ENCODE results near the gene NEU2.

Gene NEU2

GRCh38 chr2:233026198-233026813, 6.2 kb upstream of the NEU2 start:
- Histone ChIP-seq H3K4me3 (IDR thresholded peaks at IDR 0.05; ENCODE audit: insufficient read depth, low read depth, low read length) (no peak overlapping the region), H3K36me3 (ENCODE audit: insufficient read depth) (no peaks in the 10 kb centered on the region), H3K79me2 (ENCODE audit: insufficient read depth, low read depth) (no peaks in the 10 kb centered on the region), H3K4me1 (ENCODE audit: low read depth, poor library complexity, severe bottlenecking) (no peaks in the 10 kb centered on the region), H3K27ac (no peak overlapping the region), H3K4me2 (no peak overlapping the region), H3K27me3 (ENCODE audit: insufficient read depth, low read depth) (no peaks in the 10 kb centered on the region), H2AFZ (ENCODE audit: low read depth) (no peak overlapping the region), H3K9ac (no peak overlapping the region), H4K20me1 (ENCODE audit: insufficient read depth) (no peaks in the 10 kb centered on the region)
- TF ChIP-seq, protein P1, sequence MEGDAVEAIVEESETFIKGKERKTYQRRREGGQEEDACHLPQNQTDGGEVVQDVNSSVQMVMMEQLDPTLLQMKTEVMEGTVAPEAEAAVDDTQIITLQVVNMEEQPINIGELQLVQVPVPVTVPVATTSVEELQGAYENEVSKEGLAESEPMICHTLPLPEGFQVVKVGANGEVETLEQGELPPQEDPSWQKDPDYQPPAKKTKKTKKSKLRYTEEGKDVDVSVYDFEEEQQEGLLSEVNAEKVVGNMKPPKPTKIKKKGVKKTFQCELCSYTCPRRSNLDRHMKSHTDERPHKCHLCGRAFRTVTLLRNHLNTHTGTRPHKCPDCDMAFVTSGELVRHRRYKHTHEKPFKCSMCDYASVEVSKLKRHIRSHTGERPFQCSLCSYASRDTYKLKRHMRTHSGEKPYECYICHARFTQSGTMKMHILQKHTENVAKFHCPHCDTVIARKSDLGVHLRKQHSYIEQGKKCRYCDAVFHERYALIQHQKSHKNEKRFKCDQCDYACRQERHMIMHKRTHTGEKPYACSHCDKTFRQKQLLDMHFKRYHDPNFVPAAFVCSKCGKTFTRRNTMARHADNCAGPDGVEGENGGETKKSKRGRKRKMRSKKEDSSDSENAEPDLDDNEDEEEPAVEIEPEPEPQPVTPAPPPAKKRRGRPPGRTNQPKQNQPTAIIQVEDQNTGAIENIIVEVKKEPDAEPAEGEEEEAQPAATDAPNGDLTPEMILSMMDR (conservative IDR thresholded peaks at IDR 0.05; ENCODE audit: low read depth, low read length), result no peak

- no peak overlapping the region for H3K4me2 ChIP-seq
- no peak overlapping the region for H3K9ac ChIP-seq
- H3K79me2 ChIP-seq (ENCODE audit: insufficient read depth, low read depth), result no peaks in the 10 kb centered on the region
- H4K20me1 ChIP-seq (ENCODE audit: insufficient read depth), result no peaks in the 10 kb centered on the region
- no peak overlapping the region for H3K4me3 ChIP-seq (IDR thresholded peaks at IDR 0.05; ENCODE audit: insufficient read depth, low read depth, low read length)
- H2AFZ ChIP-seq (ENCODE audit: low read depth), result no peak overlapping the region
- no peaks in the 10 kb centered on the region for H3K4me1 ChIP-seq (ENCODE audit: low read depth, poor library complexity, severe bottlenecking)
- no peaks in the 10 kb centered on the region for H3K27me3 ChIP-seq (ENCODE audit: insufficient read depth, low read depth)
- no peaks in the 10 kb centered on the region for H3K36me3 ChIP-seq (ENCODE audit: insufficient read depth)
- H3K27ac ChIP-seq, result no peak overlapping the region
- TF ChIP-seq, protein P1 (conservative IDR thresholded peaks at IDR 0.05; ENCODE audit: low read depth, low read length), result no peak
Observed at GRCh38 chr2:233029321-233029720, 3.2 kb upstream of the NEU2 start.

DNA sequence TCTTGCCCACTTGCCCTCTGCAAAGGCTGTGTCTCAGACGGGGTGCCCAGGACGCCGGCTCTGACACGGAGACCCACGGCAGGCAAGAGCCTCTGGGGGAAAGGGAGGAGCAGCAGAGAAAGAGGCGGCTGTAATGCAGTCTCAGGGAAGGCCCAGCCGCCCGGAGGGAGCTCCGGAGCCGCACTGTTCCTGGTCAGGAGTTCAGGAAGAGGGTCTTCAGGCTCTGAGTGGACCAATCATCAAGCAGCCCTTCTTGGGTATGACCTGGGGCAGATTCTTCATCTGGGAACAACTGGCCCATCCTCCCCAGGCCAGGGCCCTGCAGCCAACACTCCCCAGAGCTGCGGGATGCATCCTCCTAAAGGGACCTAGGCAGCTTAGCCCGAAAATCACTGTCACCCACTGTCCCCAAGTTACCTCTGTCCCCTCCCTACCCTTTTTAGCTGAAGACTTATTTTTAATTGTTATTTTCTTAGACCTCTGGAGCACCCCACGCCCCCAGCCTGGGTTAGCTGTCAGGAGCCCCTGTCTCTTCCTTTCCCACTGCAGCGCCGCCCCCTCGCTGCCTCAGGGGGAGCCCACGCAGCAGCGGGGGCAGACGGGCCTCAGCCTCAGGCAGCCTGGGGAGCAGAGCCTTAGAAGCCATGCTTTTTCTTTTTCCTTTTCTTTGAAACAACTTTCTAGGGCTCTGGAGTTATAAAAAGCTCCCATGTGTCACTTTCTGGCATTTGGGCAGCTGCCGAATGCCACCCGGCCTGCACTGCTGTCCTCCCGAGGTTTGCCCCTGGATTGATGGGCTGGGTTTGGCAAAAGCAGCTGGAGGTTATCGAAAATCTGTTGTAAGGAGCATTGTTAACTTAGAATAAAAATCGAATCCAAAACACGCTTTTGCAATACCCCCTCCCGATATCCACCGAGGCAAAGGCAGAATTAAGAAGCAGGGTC, 644 bp upstream of the NEU2 start:
- Histone ChIP-seq H2AFZ (ENCODE audit: low read depth) (no peak overlapping the region), H3K27me3 (ENCODE audit: insufficient read depth, low read depth) (no peaks in the 10 kb centered on the region), H3K27ac (no peak overlapping the region), H3K36me3 (ENCODE audit: insufficient read depth) (no peaks in the 10 kb centered on the region), H3K9ac (no peak overlapping the region), H3K4me1 (ENCODE audit: low read depth, poor library complexity, severe bottlenecking) (no peaks in the 10 kb centered on the region), H3K4me2 (no peak overlapping the region), H4K20me1 (ENCODE audit: insufficient read depth) (no peaks in the 10 kb centered on the region), H3K79me2 (ENCODE audit: insufficient read depth, low read depth) (no peaks in the 10 kb centered on the region), H3K4me3 (IDR thresholded peaks at IDR 0.05; ENCODE audit: insufficient read depth, low read depth, low read length) (no peak overlapping the region)
- TF ChIP-seq, protein P1 (conservative IDR thresholded peaks at IDR 0.05; ENCODE audit: low read depth, low read length), result no peak

DNA sequence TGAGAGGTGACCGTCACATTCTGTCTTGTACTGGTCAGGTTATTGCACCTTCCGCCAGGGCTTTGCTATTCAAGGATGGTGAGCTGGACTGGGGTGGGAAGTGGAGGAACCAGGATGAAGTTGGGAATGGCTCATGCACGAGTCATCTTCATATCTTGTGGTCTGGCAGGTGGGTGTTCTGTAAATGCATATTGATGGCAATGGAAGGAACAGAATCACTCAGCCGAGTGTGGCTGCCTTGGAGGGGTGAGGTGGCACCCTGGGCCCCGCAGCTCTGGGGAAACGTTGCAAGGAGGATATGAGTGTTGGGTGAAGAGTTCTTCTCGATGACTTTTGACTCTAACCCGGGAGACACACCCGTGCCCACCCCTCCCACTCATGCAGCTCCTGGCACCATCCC, 1.2 kb downstream of the NEU2 start:
- Histone ChIP-seq H3K27ac (no peak overlapping the region), H3K4me3 (IDR thresholded peaks at IDR 0.05; ENCODE audit: insufficient read depth, low read depth, low read length) (no peak overlapping the region)

More for the DNA sequence above, 1.2 kb downstream of the NEU2 start:
- H3K79me2 ChIP-seq (ENCODE audit: insufficient read depth, low read depth), result no peaks in the 10 kb centered on the region
- no peaks in the 10 kb centered on the region for H3K36me3 ChIP-seq (ENCODE audit: insufficient read depth)
- no peak overlapping the region for H3K9ac ChIP-seq
- H3K4me1 ChIP-seq (ENCODE audit: low read depth, poor library complexity, severe bottlenecking), result no peaks in the 10 kb centered on the region
- TF ChIP-seq, protein P1 (conservative IDR thresholded peaks at IDR 0.05; ENCODE audit: low read depth, low read length), result no peak
- no peak overlapping the region for H2AFZ ChIP-seq (ENCODE audit: low read depth)
- H3K4me2 ChIP-seq, result no peak overlapping the region
- no peaks in the 10 kb centered on the region for H4K20me1 ChIP-seq (ENCODE audit: insufficient read depth)
- no peaks in the 10 kb centered on the region for H3K27me3 ChIP-seq (ENCODE audit: insufficient read depth, low read depth)
